ENCODE measurements around the gene MGAT5.

Gene MGAT5

DNA sequence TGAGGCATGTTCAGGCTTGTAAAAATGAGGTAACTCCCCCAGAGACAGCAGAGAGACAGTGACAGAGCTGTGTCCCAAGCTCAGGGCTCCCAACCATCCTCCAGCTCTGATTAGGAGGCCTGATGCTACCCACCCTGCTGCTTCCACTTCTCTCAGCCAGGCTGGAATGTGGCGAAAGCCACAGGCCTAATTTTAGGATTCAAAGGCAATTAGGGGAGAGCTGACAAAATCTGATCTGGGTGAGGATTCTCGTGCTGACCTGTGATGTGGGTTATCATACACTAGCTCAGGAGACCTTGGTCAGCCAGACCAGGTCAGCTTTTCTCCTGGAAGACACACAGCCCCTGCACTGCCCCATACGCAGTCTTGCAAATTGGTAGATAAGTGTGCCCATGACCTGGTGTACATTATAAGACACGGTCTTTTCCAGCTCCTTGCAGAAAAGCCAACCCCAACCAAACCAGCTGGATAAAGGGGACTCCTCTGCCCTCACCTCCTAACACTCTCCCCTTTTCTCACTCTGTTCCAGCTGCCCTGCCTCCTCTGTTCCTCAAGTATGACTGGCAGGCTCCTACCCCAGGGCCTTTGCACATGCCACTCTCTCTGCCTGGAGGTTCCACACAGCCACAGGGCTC lies 225.9 kb downstream of the MGAT5 start:
- ATAC-seq (ENCODE audit: low read depth) (no peak), DNase-seq (ENCODE audit: low spot score) (no peak)
- Histone ChIP-seq H3K9me3 (ENCODE audit: severe bottlenecking) (no peaks in the 10 kb centered on the region), H3K36me3 (ENCODE audit: low read depth) (no peaks in the 10 kb centered on the region), H3K27me3 (ENCODE audit: insufficient read depth, poor library complexity, severe bottlenecking) (no peaks in the 10 kb centered on the region), H3K4me1 (ENCODE audit: insufficient read depth, poor library complexity, severe bottlenecking) (no peaks in the 10 kb centered on the region), H3K4me3 (ENCODE audit: severe bottlenecking) (no peak overlapping the region), H3K27ac (ENCODE audit: poor library complexity, severe bottlenecking) (no peak overlapping the region)
- TF ChIP-seq, protein P1, sequence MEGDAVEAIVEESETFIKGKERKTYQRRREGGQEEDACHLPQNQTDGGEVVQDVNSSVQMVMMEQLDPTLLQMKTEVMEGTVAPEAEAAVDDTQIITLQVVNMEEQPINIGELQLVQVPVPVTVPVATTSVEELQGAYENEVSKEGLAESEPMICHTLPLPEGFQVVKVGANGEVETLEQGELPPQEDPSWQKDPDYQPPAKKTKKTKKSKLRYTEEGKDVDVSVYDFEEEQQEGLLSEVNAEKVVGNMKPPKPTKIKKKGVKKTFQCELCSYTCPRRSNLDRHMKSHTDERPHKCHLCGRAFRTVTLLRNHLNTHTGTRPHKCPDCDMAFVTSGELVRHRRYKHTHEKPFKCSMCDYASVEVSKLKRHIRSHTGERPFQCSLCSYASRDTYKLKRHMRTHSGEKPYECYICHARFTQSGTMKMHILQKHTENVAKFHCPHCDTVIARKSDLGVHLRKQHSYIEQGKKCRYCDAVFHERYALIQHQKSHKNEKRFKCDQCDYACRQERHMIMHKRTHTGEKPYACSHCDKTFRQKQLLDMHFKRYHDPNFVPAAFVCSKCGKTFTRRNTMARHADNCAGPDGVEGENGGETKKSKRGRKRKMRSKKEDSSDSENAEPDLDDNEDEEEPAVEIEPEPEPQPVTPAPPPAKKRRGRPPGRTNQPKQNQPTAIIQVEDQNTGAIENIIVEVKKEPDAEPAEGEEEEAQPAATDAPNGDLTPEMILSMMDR (IDR thresholded peaks at IDR 0.05; ENCODE audit: poor library complexity, severe bottlenecking): no peak

DNA sequence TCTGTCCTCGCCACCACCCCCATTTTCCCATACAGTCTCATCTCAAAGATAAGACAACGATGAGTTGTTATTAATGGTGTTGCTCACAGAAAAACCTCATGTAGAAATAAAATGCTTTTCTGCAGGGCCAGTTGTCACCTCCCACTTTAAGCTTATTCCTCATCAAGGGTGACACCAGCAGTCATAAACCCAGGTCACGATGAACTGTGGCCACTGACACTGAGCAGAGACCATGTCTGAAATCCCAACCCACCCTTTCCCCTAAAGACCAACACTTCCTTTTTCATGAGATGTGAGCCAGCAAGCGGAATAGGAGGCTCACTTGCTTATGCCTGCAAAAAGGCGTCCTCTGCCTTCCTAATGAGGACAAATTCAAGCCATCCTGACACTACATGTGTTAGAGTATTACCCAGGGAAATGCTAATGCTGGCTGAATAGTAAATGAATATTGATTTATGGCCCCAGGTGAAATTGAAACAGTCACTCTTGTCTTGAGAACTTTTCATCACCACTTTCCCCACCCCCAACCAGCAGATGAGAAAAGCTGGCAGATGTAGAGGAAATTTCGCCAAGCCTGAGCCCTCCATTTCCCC lies 228.4 kb downstream of the MGAT5 start:
- no peak for DNase-seq (ENCODE audit: low spot score)
- Histone ChIP-seq H3K36me3 (ENCODE audit: low read depth) (no peaks in the 10 kb centered on the region), H3K4me3 (ENCODE audit: severe bottlenecking) (no peak overlapping the region), H3K27me3 (ENCODE audit: insufficient read depth, poor library complexity, severe bottlenecking) (no peaks in the 10 kb centered on the region), H3K27ac (ENCODE audit: poor library complexity, severe bottlenecking) (no peak overlapping the region), H3K4me1 (ENCODE audit: insufficient read depth, poor library complexity, severe bottlenecking) (no peaks in the 10 kb centered on the region), H3K9me3 (ENCODE audit: severe bottlenecking) (no peaks in the 10 kb centered on the region)
- TF ChIP-seq, protein P1 (IDR thresholded peaks at IDR 0.05; ENCODE audit: poor library complexity, severe bottlenecking): no peak
- ATAC-seq (ENCODE audit: low read depth): no peak

DNA sequence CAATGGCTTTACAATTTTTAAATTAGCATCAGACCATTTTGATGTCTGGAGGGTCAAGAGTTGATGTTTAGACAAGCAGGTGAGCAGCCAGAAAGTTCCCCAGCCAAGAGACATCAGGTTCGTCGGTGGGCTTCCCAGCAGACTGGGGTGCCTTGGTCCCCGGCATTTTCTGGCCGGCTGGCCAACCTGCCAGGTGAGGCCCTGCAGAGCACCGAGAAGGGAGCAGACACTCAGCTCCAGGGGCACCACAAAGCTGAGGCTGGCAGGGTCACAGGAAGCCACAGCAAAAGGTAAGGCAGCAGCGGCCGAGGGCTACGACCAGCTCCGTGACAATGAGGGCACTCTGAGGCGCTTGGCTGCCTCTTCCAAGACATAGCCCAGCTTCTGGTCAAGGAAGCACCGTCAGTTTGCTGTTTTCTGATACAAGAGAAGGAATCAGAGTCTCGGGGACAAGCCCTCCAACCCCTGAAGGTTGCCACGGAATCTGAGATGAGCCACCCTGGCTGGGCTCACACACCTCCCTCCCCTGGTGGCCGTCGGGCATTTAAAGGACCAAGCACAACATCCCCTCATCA lies 229.0 kb downstream of the MGAT5 start:
- Histone ChIP-seq H3K4me1 (ENCODE audit: insufficient read depth, poor library complexity, severe bottlenecking) (no peaks in the 10 kb centered on the region), H3K36me3 (ENCODE audit: low read depth) (no peaks in the 10 kb centered on the region), H3K27ac (ENCODE audit: poor library complexity, severe bottlenecking) (no peak overlapping the region), H3K9me3 (ENCODE audit: severe bottlenecking) (no peaks in the 10 kb centered on the region), H3K27me3 (ENCODE audit: insufficient read depth, poor library complexity, severe bottlenecking) (no peaks in the 10 kb centered on the region), H3K4me3 (ENCODE audit: severe bottlenecking) (no peak overlapping the region)
- TF ChIP-seq, protein P1 (IDR thresholded peaks at IDR 0.05; ENCODE audit: poor library complexity, severe bottlenecking): no peak
- ATAC-seq (ENCODE audit: low read depth) (no peak), DNase-seq (ENCODE audit: low spot score) (no peak)

DNA sequence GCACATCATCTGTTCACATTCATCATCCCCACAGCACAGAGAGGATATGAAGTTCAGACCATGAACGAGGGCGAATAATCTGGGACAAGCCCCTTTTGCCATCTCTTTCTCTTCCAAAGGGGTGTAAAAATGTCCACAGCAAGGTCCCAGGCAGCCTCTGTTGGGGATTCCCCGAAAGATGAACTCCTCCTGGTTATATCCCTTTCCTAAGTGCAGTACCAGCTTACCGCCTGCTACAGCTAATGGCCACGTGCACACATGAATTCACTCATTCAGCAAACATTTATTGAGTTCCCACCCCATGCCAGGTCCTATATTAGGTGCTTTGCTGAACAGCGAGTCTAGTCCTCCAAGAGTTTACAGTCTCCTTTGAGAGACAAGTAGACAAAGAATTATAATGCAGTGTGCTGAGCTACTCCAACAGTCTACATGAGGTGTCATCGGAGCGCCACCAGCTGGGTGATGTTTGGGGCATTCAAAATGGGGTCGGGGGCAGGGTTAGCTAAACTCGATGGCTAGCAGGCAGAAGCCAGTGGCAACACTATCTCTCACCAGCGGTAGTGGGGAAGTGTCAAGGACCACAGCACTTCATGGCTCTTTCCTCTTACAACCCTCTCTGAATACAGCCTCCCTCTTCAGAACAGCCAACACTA lies 236.0 kb downstream of the MGAT5 start:
- peaks cover 14% of the 10 kb centered on the region for H3K27me3 ChIP-seq (ENCODE audit: insufficient read depth, poor library complexity, severe bottlenecking)
- no peaks in the 10 kb centered on the region for H3K36me3 ChIP-seq (ENCODE audit: low read depth)
- TF ChIP-seq, protein P1 (IDR thresholded peaks at IDR 0.05; ENCODE audit: poor library complexity, severe bottlenecking): no peak
- ATAC-seq (ENCODE audit: low read depth) (no peak), DNase-seq (ENCODE audit: low spot score) (no peak)
- no peaks in the 10 kb centered on the region for H3K9me3 ChIP-seq (ENCODE audit: severe bottlenecking)
- H3K4me1 ChIP-seq (ENCODE audit: insufficient read depth, poor library complexity, severe bottlenecking): no peaks in the 10 kb centered on the region
- no peak overlapping the region for H3K4me3 ChIP-seq (ENCODE audit: severe bottlenecking)
- no peak overlapping the region for H3K27ac ChIP-seq (ENCODE audit: poor library complexity, severe bottlenecking)
